Measurements from ENCODE around the gene FAM151B.
"Not testable (repeated sequence)": the region's sequence is repeated elsewhere in the genome, so short reads cannot be mapped to it uniquely, and the experiment has no call there.

FAM151B gene

DNA sequence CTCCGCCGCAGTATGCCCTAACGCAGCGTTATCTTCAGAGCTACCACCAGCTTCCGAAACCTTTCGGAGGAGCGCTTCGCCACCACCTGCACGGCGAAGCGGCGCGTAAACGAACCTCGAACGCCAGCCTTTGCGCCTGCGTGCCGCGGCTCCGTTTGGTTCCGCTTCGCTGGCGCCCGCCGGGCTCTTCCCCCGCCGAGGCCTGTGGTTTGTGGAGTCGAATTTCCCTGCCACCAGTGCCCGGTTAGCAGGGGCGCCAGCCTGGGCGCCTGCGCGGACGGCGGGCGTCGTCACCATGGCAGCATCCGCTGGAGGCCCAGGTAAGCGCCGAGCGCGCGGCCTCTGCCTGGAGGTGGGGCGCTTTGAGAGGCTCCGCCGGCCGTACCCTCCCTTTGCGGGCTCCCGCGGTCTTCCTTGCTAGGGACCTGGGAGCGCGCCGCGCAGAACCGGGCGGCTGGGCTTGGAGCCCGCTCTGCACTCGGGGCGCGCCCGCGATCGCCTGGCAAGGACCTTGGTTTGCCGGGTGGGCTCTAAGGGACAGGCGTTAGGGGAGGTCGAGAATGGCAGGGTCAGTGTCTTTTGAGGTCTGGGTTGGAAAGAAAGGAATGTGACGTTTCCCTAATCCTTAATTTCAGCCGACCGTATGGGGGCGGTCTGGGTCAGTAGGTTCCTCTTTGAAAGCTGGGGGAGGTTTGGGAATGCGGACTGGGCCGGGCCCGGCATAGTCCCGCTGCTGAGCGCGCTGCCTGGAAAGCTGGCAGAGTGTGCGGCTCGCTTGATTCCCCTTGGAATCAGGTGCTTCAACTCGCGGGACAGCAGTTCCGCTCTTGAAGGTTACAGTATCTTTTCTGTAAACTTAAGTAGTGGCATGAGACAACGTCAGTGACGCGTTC lies at the start of gene FAM151B:
TSS of gene FAM151B (plus strand) at position 272 of the 893 bp plus-strand sequence. CDS start at position 296, 24 bp downstream.
- DNase-seq = peak; percentile 91

- DNase-seq = no peak
These were observed 49.2 kb upstream of the FAM151B start for GRCh38 chr5:80438739-80439138.

DNA sequence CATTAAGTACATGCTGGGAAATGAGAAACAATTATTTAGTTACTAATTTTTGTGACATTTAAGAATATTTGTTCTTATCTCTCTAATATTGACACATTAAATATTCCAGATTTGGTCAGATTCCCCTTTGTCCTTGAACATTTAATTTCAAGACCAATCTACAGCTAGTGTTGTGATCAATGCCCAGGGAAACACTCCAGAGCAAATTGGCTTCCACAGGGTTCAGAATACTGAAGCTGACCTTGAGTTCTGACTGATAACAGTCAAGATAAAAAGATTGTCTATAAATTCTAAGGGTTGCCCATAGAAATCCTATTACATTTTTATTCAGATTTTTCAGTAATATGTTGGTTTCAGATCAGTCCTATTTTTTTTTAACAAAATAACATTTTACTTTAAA lies 48.7 kb upstream of the FAM151B start:
- no peak for DNase-seq

DNA sequence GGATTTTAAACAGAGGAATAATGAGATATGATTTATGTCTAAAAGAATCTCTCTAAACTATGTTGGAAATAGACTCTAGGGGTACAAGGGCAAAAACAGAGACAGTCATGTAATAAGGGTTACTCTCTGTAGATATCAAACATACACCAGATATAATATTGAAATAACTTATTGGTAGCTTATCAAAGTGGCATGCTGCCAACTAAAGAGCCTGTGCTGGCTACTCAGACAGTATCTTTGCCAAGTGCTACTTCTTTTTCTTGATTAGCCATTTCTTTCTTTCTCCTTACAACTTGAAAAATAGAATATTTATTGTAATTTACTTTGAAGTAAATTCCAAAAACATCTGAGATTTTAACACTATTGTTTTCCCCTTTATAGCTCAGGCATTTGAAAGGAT lies 45.2 kb upstream of the FAM151B start:
- DNase-seq = no peak

DNA sequence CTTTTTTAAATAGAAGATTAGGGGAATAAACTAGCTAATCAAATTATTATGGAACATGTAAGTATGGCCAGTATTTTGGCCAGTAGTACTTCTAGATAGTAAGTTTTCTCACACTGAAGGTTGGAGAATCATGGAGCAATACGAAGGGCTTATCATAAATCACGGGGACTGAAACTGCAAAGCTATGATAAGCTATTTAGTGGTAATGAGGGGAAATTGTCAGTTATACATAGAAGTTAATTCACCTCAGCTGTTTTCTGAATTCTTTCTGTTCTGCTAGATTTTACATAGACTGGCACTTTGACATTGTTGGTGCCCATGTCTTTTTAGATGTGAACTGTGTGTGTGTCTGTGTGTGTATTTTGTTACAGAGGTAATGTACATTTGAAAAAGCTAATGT lies 34.5 kb upstream of the FAM151B start:
- DNase-seq = no peak

- no peak for DNase-seq
These were observed 24.6 kb upstream of the FAM151B start for GRCh38 chr5:80463269-80463668.

- no peak for DNase-seq
These were observed 21.0 kb upstream of the FAM151B start for GRCh38 chr5:80466669-80467485.

DNA sequence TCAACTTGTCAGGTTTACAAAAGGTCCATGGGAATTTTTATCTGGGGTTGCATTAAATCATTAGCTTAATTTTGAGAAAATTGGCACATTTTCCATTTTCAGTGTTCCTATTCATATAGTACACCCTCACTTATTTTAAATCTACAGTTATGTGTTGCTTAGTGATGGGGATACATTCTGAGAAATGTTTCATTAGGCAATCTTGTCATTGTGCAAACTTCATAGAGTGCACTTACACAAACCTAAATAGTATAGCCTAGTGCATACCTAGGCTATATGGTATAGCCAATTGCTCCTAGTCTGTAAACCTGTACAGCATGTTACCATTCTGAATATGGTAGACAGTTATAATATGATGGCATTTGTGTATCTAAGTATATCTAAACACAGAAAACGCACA lies 19.8 kb upstream of the FAM151B start:
- no peak for DNase-seq

DNA sequence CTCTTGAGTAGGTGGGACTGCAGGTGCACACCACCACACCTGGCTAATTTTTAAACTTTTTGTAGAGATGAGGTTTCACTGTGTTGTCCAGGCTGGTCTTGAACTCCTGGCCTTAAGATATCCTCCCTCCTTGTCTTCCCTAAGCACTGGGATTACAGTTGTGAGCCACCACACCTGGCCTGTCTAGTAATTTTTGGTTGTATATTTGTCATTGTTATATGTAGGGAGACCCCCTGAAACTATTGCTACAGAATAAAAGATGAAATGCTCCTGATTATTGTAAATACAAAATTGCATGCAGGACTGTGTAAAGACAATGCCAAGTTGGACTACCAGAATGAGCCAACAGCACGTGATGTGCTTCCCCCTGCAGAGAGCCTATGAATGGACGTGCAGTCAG lies 17.3 kb upstream of the FAM151B start:
- DNase-seq = not testable (repeated sequence)

DNA sequence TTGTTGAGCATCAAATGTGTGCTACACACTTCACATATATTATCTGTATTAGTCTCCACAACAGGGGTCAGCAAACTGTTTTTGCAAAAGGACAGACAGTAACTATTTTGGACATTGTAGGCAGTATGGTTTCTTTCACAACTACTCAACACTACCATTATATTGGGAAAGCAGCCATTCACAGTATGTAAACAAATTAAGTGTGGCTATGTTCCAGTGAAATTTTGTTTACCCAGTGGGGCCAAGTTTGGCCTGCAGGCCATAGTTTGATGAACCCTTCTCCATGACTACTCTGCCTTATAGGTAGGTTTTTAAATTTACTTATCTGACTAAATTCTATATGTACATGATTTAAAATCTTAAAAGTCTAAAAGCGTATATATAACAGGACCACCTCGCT lies 13.0 kb upstream of the FAM151B start:
- DNase-seq = no peak

DNA sequence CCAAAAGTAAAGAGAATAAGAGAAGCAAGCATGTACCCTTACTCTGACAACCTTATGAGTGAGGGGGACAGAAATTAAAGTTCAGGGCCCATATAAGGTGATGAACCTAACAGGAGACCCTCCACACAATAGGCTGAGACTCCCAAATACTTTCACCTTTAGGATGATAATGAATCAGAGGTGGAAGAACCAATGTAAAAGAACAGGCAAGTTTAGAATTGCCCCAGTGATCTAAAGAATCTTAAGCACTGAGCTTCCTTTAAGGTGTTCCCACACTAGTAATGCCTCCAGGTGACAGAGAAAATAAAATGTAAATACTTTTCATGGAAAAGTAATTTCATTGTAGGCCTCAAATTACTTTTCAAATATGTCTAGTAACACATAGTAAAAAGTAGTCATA lies 8.2 kb upstream of the FAM151B start:
- no peak for DNase-seq

DNA sequence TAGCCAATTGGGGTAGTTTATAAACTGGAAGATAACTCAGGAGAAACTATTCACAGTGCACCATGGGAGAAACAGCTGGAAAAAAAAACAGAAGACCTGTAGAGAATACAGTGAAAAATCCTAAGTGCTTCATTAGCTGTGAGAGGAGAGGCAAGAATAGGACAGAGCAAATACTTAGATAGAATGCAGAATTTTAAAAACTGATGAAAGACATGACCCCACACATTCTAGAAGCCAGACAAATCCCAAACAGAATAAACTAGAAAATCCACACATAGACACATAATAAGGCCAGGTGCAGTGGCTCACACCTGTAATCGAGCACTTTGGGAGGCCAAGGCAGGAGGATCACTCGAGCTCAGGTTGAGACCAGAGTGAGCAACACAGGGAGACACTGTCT lies 7.5 kb upstream of the FAM151B start:
- no peak for DNase-seq

DNA sequence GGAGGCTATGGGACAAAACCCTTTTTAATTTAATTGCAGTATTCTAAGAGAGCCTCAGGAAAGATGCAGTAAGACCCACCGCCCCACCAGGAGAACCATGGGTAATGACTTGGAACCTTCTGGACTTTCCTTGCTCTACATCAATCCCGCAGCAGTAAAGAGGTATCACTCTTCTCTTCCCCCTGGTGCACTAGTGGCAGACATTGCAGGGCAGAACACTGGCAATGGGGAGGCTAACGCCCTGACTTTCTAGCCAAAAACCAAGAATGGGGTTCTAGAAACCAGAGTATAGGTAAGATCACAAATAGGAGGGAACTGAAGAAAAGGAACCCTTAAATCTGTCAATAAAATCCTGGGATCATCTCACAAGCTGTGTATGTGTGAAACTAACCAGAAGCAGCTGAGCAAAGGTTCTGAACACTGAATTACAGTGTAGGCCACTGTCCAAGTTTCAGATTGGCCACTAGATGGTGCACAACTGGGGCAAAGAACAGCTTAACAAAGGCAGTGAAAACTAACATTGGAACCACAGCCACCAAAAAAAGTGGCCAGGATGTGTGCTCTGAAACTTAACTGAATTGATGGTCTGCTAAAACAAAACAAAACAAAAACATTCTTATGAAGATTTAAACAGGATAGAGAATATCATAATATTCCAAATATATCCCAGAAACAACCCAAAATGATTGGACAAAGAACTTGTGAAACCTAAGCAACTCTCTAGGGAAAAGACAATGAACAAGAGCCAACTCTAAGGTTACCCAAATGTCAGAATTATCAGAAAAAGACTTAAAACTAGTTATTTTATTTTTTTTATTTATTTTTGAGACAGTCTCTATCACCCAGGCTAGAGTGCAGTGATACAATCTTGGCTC lies 6.6 kb upstream of the FAM151B start:
- no peak for DNase-seq

DNA sequence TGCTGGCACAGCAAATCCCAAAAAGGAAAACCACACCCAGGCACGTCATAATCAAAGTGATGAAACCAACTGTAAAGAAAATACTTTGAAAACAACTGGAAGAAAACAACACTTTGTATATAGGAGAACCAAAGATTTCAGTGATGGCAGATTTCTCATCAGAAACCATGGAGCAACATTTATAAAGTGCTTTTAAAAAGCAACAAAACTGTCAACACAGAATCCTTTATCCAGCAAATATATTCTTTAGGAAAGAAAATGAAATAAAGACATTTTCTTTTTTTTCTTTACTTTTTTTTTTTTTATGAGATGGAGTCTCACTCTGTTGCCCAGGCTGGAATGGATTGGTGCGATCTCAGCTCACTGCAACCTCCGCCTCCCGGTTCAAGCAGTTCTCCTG lies 5.3 kb upstream of the FAM151B start:
- no peak for DNase-seq

- no peak for DNase-seq
These were observed 4.2 kb upstream of the FAM151B start for GRCh38 chr5:80483636-80484232.

DNA sequence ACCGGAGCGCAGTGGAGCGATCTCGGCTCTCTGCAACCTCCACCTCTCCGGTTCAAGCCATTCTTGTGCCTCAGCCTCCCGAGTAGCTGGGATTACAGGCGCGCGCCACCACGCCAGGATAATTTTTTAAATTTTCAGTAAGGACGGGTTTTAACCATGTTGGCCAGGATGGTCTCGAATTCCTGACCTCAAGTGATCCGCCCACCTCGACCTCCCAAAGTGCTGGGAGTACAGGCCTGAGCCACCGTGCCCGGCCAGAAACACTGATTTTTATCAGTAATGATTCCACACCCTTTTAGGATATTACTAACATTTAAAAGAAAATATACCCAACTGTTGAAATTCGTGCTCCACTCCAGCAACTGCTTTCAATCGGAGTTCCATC lies 464 bp upstream of the FAM151B start:
- DNase-seq = peak; percentile 45

GRCh38 chr5:80491296-80491695 lies 3.4 kb downstream of the FAM151B start:
- no peak for DNase-seq

DNA sequence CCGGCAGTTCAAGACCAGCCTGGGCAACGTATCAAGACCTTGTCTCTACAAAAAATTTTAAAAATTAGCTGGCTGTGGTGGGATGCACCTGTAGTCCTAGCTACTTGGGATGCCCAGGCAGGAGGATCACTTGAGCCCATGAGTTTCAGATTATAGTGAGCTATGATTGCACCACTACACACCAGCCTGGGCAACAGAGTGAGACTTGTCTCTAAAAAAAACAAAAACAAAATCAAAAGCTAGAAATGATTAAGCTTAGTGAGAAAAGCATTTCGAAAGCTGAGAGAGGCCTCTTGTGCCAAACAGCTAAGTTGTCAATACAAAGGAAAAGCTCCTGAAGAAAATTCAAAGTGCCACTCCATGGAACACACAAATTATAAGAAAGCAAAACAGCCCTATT lies 4.8 kb downstream of the FAM151B start:
- DNase-seq = no peak

GRCh38 chr5:80493443-80493842 lies 5.5 kb downstream of the FAM151B start:
- not testable (repeated sequence) for DNase-seq

GRCh38 chr5:80495891-80496290 lies 8.0 kb downstream of the FAM151B start:
- DNase-seq = no peak

GRCh38 chr5:80502800-80503199 lies 14.9 kb downstream of the FAM151B start:
- DNase-seq = no peak

- no peak for DNase-seq
These were observed 15.7 kb downstream of the FAM151B start for GRCh38 chr5:80503641-80504040.

- no peak for DNase-seq
These were observed 16.9 kb downstream of the FAM151B start for GRCh38 chr5:80504833-80505232.

Measured in right forelimb (tissue), 1 donor.